Natural killer cell (primary cell): ENCODE measurements around the gene MTHFD2L. TPM values are rescaled to one million over a fixed set of nuclear protein-coding genes. Genes with fewer than 3 reads are reported as not detected.
"Not testable (repeated sequence)": the region's sequence is repeated elsewhere in the genome, so short reads cannot be mapped to it uniquely, and the experiment has no call there.

Source experiments
- ATAC-seq, 3 donors: fragments of 150-1000 bp in 2 of 3; fragments of 200-7000 bp in 1 of 3; cut with Tn5 transposase; 1 replicate in 1 of 3; 2 replicates in 2 of 3; pipeline ENCODE4 v1.10.0; 2021; ENCODE audit warnings: mild to moderate bottlenecking in 2 of 3, moderate library complexity in 2 of 3
- DNase-seq, 2 donors: peaks; one replicate each; pipeline versions ENCODE4 v3.0.0 to v3.0.0-alpha.2; 2013 to 2021; ENCODE audit warnings: mixed read lengths in 1 of 2
- H3K27ac ChIP-seq: one replicate; pipeline ENCODE4 v1.5.1; 2013; ENCODE audit warnings: mild to moderate bottlenecking, low read length
- H3K27me3 ChIP-seq: one replicate; pipeline ENCODE4 v1.6.1; 2013; ENCODE audit warnings: low read length; ENCODE audit not compliant: control insufficient read depth, insufficient read depth
- H3K36me3 ChIP-seq: one replicate; pipeline ENCODE4 v1.6.1; 2013; ENCODE audit warnings: low read length; ENCODE audit not compliant: control insufficient read depth, insufficient read depth
- H3K4me1 ChIP-seq: one replicate; pipeline ENCODE4 v1.6.1; 2013; ENCODE audit warnings: low read length; ENCODE audit not compliant: control insufficient read depth, insufficient read depth
- H3K4me3 ChIP-seq: one replicate; pipeline ENCODE4 v1.5.1; 2013; ENCODE audit warnings: low read length
- H3K9me3 ChIP-seq: one replicate; pipeline ENCODE4 v1.6.1; 2013; ENCODE audit warnings: low read length; ENCODE audit not compliant: control insufficient read depth, insufficient read depth
- H3K27ac Mint-ChIP-seq, 2 donors: one replicate each; pipeline ENCODE4 v1.8.0; 2022; ENCODE audit warnings: mild to moderate bottlenecking in 2 of 2, mixed read lengths in 2 of 2, moderate library complexity in 1 of 2
- H3K27me3 Mint-ChIP-seq, 2 donors: one replicate each; pipeline ENCODE4 v1.8.0; 2022; ENCODE audit warnings: low read depth in 2 of 2, mixed read lengths in 2 of 2
- H3K36me3 Mint-ChIP-seq: one replicate; pipeline ENCODE4 v1.8.0; 2022; ENCODE audit warnings: mixed read lengths
- H3K4me1 Mint-ChIP-seq, 2 donors: one replicate each; pipeline ENCODE4 v1.8.0; 2022; ENCODE audit warnings: mixed read lengths in 2 of 2
- H3K4me3 Mint-ChIP-seq: one replicate; pipeline ENCODE4 v1.8.0; 2022; ENCODE audit warnings: mild to moderate bottlenecking, moderate library complexity, mixed read lengths
- H3K9me3 Mint-ChIP-seq, 2 donors: one replicate each; pipeline ENCODE4 v1.8.0; 2022; ENCODE audit warnings: mixed read lengths in 2 of 2
- WGBS: methylation state at CpG from one replicate; pipeline ENCODE4 v1.1.7; 2013; ENCODE audit warnings: missing lambda C conversion rate; ENCODE audit not compliant: insufficient coverage; 5-methylcytosine and 5-hydroxymethylcytosine counted together
- intact Hi-C: fragments of 100-400 bp; cut with micrococcal nuclease; formaldehyde crosslinking; loops from one replicate; pipeline ENCODE4 v1.14.2; 2022
- total RNA-seq, 4 donors: library from RNA; stranded (reverse); fragments of 120-200 nt in 1 of 4; gene quantifications; one replicate each; pipeline versions ENCODE4 v1.2.3 to v1.2.4, GENCODE V29; 2013 to 2022
- TF ChIP-seq, protein P1 (sequence below): fragments of 200-600 bp; IDR thresholded peaks from one replicate; pipeline ENCODE4 v1.8.0; 2022; ENCODE audit warnings: antibody characterized with exemption

The MTHFD2L gene
- total RNA-seq, 3 donors from 2014 or later (not counting 1 experiment from before 2014, with no cell fraction given), result 9.5 to 11.7 (median 10.4) TPM

DNA sequence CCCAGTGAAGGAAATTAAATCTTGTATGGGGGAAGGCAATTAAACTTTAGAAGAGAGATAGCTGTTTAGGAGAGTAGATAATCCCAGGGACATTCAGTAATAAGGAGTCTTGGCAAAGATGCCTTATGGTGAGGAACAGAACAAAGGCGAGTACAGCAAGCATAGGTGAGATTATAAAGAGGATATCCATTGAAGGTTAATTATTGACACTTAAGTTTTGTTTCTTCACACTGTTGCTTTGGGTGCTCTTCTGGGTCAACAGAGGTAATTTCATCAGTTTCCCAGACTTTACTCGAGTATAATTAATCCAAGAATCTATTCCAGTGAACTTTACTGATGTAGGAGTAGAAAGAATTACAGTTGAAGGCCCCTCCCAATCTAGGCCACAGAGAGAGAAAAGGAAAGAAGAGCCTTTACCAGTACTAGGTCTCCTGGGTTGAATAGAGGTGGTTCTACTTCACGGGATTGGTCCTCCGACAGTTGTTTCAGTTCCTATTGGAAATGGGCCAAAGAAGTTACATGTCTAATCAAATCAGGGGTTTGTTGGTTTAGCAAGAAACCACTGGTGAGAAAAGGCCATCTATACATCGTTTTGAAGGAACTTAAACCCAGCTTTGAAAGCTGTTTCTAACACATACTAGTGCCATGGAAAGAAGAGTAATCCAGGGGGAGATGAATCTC is 177.6 kb downstream of the MTHFD2L start:
- no peaks in the 10 kb centered on the region for H3K9me3 Mint-ChIP-seq
- no peaks in the 10 kb centered on the region for H3K36me3 Mint-ChIP-seq
- intact Hi-C loops, result no loop called here
- 60% methylated on average over 4 of the region's 5 CpGs for WGBS
- no peak overlapping the region for H3K27ac Mint-ChIP-seq
- no peaks in the 10 kb centered on the region for H3K36me3 ChIP-seq
- no peaks in the 10 kb centered on the region for H3K9me3 ChIP-seq
- H3K27ac ChIP-seq, result no peak overlapping the region
- TF ChIP-seq, protein P1, sequence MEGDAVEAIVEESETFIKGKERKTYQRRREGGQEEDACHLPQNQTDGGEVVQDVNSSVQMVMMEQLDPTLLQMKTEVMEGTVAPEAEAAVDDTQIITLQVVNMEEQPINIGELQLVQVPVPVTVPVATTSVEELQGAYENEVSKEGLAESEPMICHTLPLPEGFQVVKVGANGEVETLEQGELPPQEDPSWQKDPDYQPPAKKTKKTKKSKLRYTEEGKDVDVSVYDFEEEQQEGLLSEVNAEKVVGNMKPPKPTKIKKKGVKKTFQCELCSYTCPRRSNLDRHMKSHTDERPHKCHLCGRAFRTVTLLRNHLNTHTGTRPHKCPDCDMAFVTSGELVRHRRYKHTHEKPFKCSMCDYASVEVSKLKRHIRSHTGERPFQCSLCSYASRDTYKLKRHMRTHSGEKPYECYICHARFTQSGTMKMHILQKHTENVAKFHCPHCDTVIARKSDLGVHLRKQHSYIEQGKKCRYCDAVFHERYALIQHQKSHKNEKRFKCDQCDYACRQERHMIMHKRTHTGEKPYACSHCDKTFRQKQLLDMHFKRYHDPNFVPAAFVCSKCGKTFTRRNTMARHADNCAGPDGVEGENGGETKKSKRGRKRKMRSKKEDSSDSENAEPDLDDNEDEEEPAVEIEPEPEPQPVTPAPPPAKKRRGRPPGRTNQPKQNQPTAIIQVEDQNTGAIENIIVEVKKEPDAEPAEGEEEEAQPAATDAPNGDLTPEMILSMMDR, result no peak
- peak in 1 of 3 donors; percentile 35 for ATAC-seq
- DNase-seq, result no peak
- peaks cover 2% of the 10 kb centered on the region for H3K27me3 ChIP-seq
- H3K4me1 Mint-ChIP-seq, result no peaks in the 10 kb centered on the region
- no peaks in the 10 kb centered on the region for H3K4me1 ChIP-seq
- H3K27me3 Mint-ChIP-seq, result peaks cover 0 to 8% of the 10 kb centered on the region in 2 donors
- no peak overlapping the region for H3K4me3 ChIP-seq
- no peak overlapping the region for H3K4me3 Mint-ChIP-seq

DNA sequence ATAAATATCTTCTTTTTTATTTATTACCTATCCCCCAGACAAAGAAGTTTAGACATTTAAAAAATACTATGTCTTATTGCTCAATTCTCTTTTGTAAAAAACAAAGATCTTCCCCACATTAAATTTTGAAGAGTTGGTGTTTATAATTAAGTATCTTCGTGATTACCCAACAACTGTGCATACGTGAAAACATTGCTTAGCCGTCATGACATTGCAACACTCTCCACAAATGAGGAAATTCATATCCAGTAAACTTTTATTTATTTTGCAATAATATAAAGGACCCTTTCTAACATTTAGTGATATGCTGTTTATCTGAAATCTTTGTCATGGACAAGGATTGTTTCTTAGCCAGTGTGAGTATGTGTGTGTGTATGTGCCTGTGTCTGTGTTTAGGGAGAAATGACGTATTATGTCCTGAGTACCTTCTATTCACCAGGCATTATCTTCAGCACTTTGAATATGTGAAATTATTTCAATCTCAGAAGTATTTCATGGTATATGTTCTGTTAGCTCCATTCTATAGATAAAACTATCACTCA is 180.9 kb downstream of the MTHFD2L start:
- no peaks in the 10 kb centered on the region for H3K4me1 Mint-ChIP-seq
- no peak overlapping the region for H3K27ac Mint-ChIP-seq
- peaks cover 2% of the 10 kb centered on the region for H3K27me3 ChIP-seq
- intact Hi-C loops, result no loop called here
- H3K36me3 Mint-ChIP-seq, result no peaks in the 10 kb centered on the region
- H3K27me3 Mint-ChIP-seq, result peaks cover 0 to 5% of the 10 kb centered on the region in 2 donors
- no peak for DNase-seq
- no peak overlapping the region for H3K4me3 ChIP-seq
- no peaks in the 10 kb centered on the region for H3K4me1 ChIP-seq
- H3K9me3 Mint-ChIP-seq, result peaks cover 0 to 2% of the 10 kb centered on the region in 2 donors
- peaks cover 3% of the 10 kb centered on the region for H3K9me3 ChIP-seq
- ATAC-seq, result peak in 1 of 3 donors; percentile 62
- TF ChIP-seq, protein P1, result no peak
- H3K27ac ChIP-seq, result no peak overlapping the region
- no peak overlapping the region for H3K4me3 Mint-ChIP-seq
- WGBS, result no CpG with 5 or more reads among the region's 4 CpGs
- H3K36me3 ChIP-seq, result no peaks in the 10 kb centered on the region

DNA sequence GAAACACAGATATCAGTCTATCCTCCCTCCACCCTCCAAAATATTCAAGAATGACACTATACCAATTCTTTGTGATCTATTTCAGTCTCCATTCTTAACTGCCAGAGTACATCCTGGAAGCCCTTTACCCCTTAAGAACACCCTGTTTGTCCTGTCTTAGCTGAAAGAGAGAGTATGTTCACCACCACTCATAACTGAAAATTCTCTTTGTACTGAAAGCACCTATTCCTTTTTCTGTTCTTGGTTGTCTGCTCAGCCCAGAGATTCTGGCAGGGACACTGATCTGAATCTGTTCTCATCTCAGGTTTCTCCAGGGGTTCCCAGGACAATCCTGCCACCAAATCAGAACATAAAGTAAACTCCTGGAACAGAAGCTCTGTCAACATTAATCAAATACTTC is 181.6 kb downstream of the MTHFD2L start:
- ATAC-seq, result no peak
- H3K4me3 ChIP-seq, result no peak overlapping the region
- H3K4me3 Mint-ChIP-seq, result no peak overlapping the region

DNA sequence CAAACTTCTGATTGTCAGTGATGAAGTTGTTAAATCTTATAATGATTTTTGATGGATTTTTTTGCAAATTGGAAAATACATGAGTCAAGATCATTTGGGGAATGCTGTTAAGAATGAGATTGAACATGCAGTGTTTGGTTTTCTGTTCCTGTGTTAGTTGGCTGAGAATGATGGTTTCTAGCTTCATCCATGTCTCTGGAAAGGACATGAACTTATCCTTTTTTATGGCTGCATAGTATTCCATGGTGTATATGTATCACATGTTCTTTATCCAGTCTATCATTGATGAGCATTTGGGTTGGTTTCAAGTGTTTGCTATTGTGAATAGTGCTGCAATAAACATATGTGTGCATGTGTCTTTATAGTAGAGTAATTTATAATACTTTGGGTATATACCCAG is 182.5 kb downstream of the MTHFD2L start:
- H3K27ac Mint-ChIP-seq, intact Hi-C loops, H3K4me3 Mint-ChIP-seq, H3K4me3 ChIP-seq, H3K36me3 ChIP-seq, H3K27ac ChIP-seq, ATAC-seq, H3K4me1 ChIP-seq, H3K9me3 Mint-ChIP-seq, DNase-seq, H3K36me3 Mint-ChIP-seq, H3K27me3 ChIP-seq, H3K27me3 Mint-ChIP-seq, H3K4me1 Mint-ChIP-seq: not testable (repeated sequence)
- peaks cover 13% of the 10 kb centered on the region for H3K9me3 ChIP-seq

More for the DNA sequence above, 181.6 kb downstream of the MTHFD2L start:
- Mint-ChIP-seq H3K36me3 (no peaks in the 10 kb centered on the region), H3K4me1 (no peaks in the 10 kb centered on the region), H3K27me3 (peaks cover 0 to under 1% of the 10 kb centered on the region in 2 donors), H3K9me3 (peaks cover 1 to 2% of the 10 kb centered on the region in 2 donors), H3K27ac (no peak overlapping the region)
- Histone ChIP-seq H3K27me3 (peaks cover 2% of the 10 kb centered on the region), H3K36me3 (no peaks in the 10 kb centered on the region), H3K4me1 (no peaks in the 10 kb centered on the region), H3K27ac (no peak overlapping the region), H3K9me3 (peaks cover 9% of the 10 kb centered on the region)
- TF ChIP-seq, protein P1, result no peak
- DNase-seq, result no peak
- intact Hi-C loops, result no loop called here
